OCI-LY7 (cell line): ENCODE measurements around the gene TWF2. TPM values are rescaled to one million over a fixed set of nuclear protein-coding genes. Genes with fewer than 3 reads are reported as not detected.
A peak's percentile ranks its signal among the peaks of the same experiment; 100 is the strongest.

ENCODE experiments used
- BruUV-seq: library from RNA; stranded (reverse); fragments of 400-500 nt; replicated peaks from 2 replicates; lab custom pipeline; 2021; lab: Mats Ljungman, UMichigan
- CTCF ChIA-PET: fragments of 300-600 bp; sonication (Branson Sonifier 250); formaldehyde crosslinking; loops from one replicate; lab custom pipeline; 2022; ENCODE audit warnings: antibody characterized with exemption; ENCODE audit not compliant: unreplicated experiment; lab: Charles Lee
- POLR2A ChIA-PET: fragments of 300-600 bp; sonication (Branson Sonifier 250); formaldehyde crosslinking; loops from one replicate; lab custom pipeline; 2022; ENCODE audit warnings: antibody characterized with exemption; lab: Charles Lee
- DNase-seq: peaks from one replicate; pipeline ENCODE4 v3.0.0-alpha.2; 2015; ENCODE audit warnings: low spot score
- H2AFZ ChIP-seq: fragments of 200-600 bp; sonication (generic), shearing (Covaris generic); 2 replicates; pipeline ENCODE4 v1.6.1; 2014; ENCODE audit warnings: mild to moderate bottlenecking, antibody characterized with exemption, low read length, moderate library complexity
- H3K27ac ChIP-seq: fragments of 200-600 bp; sonication (generic); 2 replicates; pipeline ENCODE4 v1.5.1; 2014; ENCODE audit warnings: mixed run types, low read depth, mild to moderate bottlenecking, moderate library complexity, low read length, inconsistent platforms; ENCODE audit not compliant: poor library complexity, severe bottlenecking
- H3K36me3 ChIP-seq: fragments of 200-600 bp; sonication (generic); 2 replicates; pipeline ENCODE4 v1.6.1; 2014; ENCODE audit warnings: mild to moderate bottlenecking, antibody characterized with exemption, low read length, moderate library complexity, mixed read lengths; ENCODE audit not compliant: insufficient read depth
- H3K4me1 ChIP-seq: fragments of 200-600 bp; sonication (generic); 2 replicates; pipeline ENCODE4 v1.5.1; 2014; ENCODE audit warnings: mild to moderate bottlenecking, low read length; ENCODE audit not compliant: insufficient read depth, poor library complexity, severe bottlenecking
- H3K4me2 ChIP-seq: fragments of 200-600 bp; sonication (generic); 2 replicates; pipeline ENCODE4 v1.6.1; 2014; ENCODE audit warnings: mild to moderate bottlenecking, low read length
- H3K4me3 ChIP-seq: fragments of 200-600 bp; sonication (generic); 2 replicates; pipeline ENCODE4 v1.5.1; 2014; ENCODE audit warnings: mild to moderate bottlenecking, low read depth, low read length; ENCODE audit not compliant: poor library complexity, severe bottlenecking
- H3K79me2 ChIP-seq: fragments of 200-600 bp; sonication (generic); 2 replicates; pipeline ENCODE4 v1.6.1; 2016; ENCODE audit warnings: low read depth, mild to moderate bottlenecking, low read length, moderate library complexity, mixed read lengths; ENCODE audit not compliant: insufficient read depth
- H3K9me2 ChIP-seq: fragments of 200-600 bp; sonication (generic); 2 replicates; pipeline ENCODE4 v1.6.1; 2016; ENCODE audit warnings: mild to moderate bottlenecking, low read length, mixed read lengths; ENCODE audit not compliant: insufficient read depth
- H3K9me3 ChIP-seq: fragments of 200-600 bp; sonication (generic); 2 replicates; pipeline ENCODE4 v1.6.1; 2014; ENCODE audit warnings: mild to moderate bottlenecking, mixed run types, low read length, mixed read lengths
- H4K20me1 ChIP-seq: fragments of 200-600 bp; sonication (generic); 2 replicates; pipeline ENCODE4 v1.6.1; 2014; ENCODE audit warnings: mild to moderate bottlenecking, antibody characterized with exemption, low read length, moderate library complexity, mixed read lengths; ENCODE audit not compliant: insufficient read depth
- EZH2phosphoT487 ChIP-seq: fragments of 200-600 bp; sonication (generic); IDR thresholded peaks from 2 replicates; pipeline ENCODE4 v1.6.1; 2018; ENCODE audit warnings: low read depth, borderline replicate concordance, mild to moderate bottlenecking, mixed run types, antibody characterized with exemption, low read length, moderate library complexity, mixed read lengths
- intact Hi-C: fragments of 100-400 bp; cut with micrococcal nuclease; formaldehyde crosslinking; loops from one replicate; pipeline ENCODE4 v1.10.0; 2022; ENCODE audit not compliant: unreplicated experiment
- total RNA-seq, 2 experiments: library from RNA; depleted of rRNA in 1 of 2; stranded (reverse); fragments of >200 nt in 1 of 2; shearing (Covaris generic) in 1 of 2; gene quantifications; 2 replicates each; pipeline ENCODE4 v1.2.3, GENCODE V29; 2014 to 2022
- TF ChIP-seq, protein P1 (sequence below): fragments of 200-600 bp; sonication (generic); conservative IDR thresholded peaks from 2 replicates; pipeline ENCODE4 v1.5.1; 2014; ENCODE audit warnings: mild to moderate bottlenecking, antibody characterized with exemption, low read length, moderate library complexity, mixed read lengths

TWF2 gene
- total RNA-seq, 2 experiments from 2014 or later, result 52.8 to 64.9 TPM

- ChIA-PET POLR2A (interaction anchor here (1.1 to 1.3 kb wide), 2 partner anchors 10 to 30 kb away, joined by 3 to 4 read pairs; no protein-coding TSS in a partner anchor), CTCF (interaction anchor here (0.6 kb wide), 1 partner anchor 154 kb away, joined by 3 read pairs; no protein-coding TSS in a partner anchor)
- BruUV-seq, result no TSS peak
- Histone ChIP-seq H3K4me1 (peaks cover 31% of the 10 kb centered on the region), H3K27ac (peak within 1 kb of the TSS; percentile 46), H3K9me3 (no peaks in the 10 kb centered on the region), H3K9me2 (no peaks in the 10 kb centered on the region), H2AFZ (peak within 1 kb of the TSS; percentile 80), H3K79me2 (peaks cover 15% of the 10 kb centered on the region; the same call in 1 of the 2 replicates), H3K4me3 (peak within 1 kb of the TSS; percentile 84), H3K4me2 (peak within 1 kb of the TSS; percentile 99), H4K20me1 (no peaks in the 10 kb centered on the region), H3K36me3 (peaks cover 36% of the 10 kb centered on the region)
- TF ChIP-seq, protein P1, sequence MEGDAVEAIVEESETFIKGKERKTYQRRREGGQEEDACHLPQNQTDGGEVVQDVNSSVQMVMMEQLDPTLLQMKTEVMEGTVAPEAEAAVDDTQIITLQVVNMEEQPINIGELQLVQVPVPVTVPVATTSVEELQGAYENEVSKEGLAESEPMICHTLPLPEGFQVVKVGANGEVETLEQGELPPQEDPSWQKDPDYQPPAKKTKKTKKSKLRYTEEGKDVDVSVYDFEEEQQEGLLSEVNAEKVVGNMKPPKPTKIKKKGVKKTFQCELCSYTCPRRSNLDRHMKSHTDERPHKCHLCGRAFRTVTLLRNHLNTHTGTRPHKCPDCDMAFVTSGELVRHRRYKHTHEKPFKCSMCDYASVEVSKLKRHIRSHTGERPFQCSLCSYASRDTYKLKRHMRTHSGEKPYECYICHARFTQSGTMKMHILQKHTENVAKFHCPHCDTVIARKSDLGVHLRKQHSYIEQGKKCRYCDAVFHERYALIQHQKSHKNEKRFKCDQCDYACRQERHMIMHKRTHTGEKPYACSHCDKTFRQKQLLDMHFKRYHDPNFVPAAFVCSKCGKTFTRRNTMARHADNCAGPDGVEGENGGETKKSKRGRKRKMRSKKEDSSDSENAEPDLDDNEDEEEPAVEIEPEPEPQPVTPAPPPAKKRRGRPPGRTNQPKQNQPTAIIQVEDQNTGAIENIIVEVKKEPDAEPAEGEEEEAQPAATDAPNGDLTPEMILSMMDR, result no peak
- TF ChIP-seq EZH2phosphoT487, result no peak
- intact Hi-C loops, result loop anchor here (1.0 kb wide), 1 partner anchor 44 kb away; the partner anchor contains the start of gene POC1A
- peak; percentile 95 for DNase-seq
These were observed 40.9 kb downstream of the TWF2 start, which contains the start of gene ALAS1 for GRCh38 chr3:52197842-52198625. ALAS1 (plus strand) TSS chr3:52198160; CDS start chr3:52199242, 1,082 bp downstream.

DNA sequence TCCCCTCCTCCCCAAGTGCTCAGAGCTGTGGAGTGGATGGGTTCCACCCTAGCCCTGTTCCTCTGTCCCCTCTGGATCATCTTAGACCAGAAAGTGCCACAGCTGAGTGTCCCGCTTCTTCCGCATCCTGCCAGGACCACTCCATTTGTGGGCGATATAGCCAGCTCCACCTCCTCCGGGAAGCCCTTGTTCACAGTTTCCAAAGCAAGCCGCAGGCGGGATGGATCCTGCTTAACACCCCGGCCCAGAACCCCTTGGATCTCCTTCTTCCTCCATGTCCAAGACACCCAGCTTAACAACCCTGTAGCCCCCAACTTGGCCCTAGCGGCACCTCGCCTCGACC, 41.5 kb downstream of the TWF2 start:
- peak overlapping the region; percentile 46 for H3K27ac ChIP-seq
- no peak for DNase-seq
- peak overlapping the region; percentile 84 for H3K4me3 ChIP-seq
- H3K9me3 ChIP-seq, result no peaks in the 10 kb centered on the region
- peak overlapping the region; percentile 80 for H2AFZ ChIP-seq
- ChIA-PET CTCF (interaction anchor here (0.6 kb wide), 1 partner anchor 155 kb away, joined by 3 read pairs; no protein-coding TSS in a partner anchor), POLR2A (interaction anchor here (1.1 to 1.3 kb wide), 2 partner anchors 10 to 29 kb away, joined by 3 to 4 read pairs; no protein-coding TSS in a partner anchor)
- no peaks in the 10 kb centered on the region for H3K9me2 ChIP-seq
- H3K79me2 ChIP-seq, result peaks cover 15% of the 10 kb centered on the region; the same call in 1 of the 2 replicates
- peaks cover 30% of the 10 kb centered on the region for H3K36me3 ChIP-seq
- peak overlapping the region; percentile 99 for H3K4me2 ChIP-seq
- H4K20me1 ChIP-seq, result no peaks in the 10 kb centered on the region
- TF ChIP-seq, protein P1, result no peak
- no peak for TF ChIP-seq EZH2phosphoT487
- intact Hi-C loops, result no loop called here
- H3K4me1 ChIP-seq, result peaks cover 26% of the 10 kb centered on the region
- BruUV-seq, result no TSS peak
